AG09309 (cell line): Measurements from ENCODE around the gene GPR142.

Source experiments
- DNase-seq: peaks from one replicate; pipeline ENCODE4 v3.0.0-alpha.2; 2010; ENCODE audit warnings: low read depth
- H3K4me3 ChIP-seq: 2 replicates; pipeline ENCODE4 v1.5.1; 2011; ENCODE audit warnings: mild to moderate bottlenecking, low read depth, low read length, moderate library complexity; ENCODE audit not compliant: control insufficient read depth
- CTCF ChIP-seq: IDR thresholded peaks from 2 replicates; pipeline ENCODE4 v1.5.1; 2011; ENCODE audit warnings: mild to moderate bottlenecking, low read depth, low read length, inconsistent platforms; ENCODE audit not compliant: insufficient read depth, control insufficient read depth; ENCODE audit errors: missing control alignments

Gene GPR142

DNA sequence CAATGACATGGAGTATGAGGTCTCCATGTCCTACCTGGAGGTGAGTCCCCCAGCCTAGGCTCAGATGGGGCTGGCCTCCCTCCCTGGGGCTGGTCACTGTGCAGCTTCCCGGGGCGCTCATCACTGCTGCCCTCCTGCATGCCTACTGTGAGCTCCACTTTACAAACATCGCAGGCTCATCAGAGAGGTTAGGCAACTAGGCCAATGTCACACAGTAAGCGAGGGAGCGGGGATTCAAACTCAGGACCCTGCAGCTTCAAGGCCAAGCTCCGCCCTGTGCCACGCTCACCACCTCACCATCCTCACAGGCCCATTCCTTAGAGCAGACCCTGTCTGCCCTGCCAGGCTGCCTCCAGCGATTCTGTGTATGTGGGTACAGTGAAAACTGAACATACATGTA lies 24.2 kb upstream of the GPR142 start:
- no peak for DNase-seq
- H3K4me3 ChIP-seq, result no peak overlapping the region
- no peak for TF ChIP-seq CTCF

DNA sequence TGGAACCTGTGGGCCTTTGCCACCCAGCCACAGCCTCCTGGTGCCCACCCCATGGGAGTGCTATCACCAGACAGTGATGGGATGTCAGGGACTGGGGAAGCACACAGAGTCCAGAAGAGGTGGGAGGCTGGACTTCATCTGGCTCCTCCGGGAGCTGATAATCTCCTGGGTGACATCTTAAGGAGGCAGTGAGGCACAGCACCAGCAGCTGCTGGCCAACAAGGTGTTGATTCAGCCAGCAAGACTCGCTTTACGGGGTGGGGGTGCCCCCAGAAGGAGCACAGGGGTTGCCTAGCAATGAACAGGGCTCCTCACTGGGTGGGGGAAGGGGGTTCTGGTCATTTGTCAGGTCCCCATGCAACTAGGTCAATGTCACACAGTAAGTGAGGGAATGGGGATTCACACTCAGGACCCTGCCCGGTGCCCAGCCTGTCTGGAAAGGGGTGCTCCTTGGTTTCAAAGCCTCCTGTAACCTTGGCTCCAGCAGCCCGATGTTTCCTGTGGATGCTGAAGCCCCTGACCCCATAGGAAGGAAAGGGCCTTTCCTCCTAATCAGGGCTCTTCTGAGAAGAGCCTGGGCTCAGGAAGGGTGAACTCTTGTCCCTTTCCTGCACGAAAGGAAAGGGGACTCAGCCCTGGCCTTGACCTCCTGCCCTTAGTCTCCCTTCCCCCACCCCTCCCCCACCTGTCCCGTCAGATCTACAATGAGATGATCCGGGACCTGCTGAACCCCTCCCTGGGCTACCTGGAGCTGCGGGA lies 23.6 kb upstream of the GPR142 start:
- DNase-seq, result no peak
- H3K4me3 ChIP-seq, result no peak overlapping the region
- no peak for TF ChIP-seq CTCF

GRCh38 chr17:74344658-74345057 lies 22.6 kb upstream of the GPR142 start:
- TF ChIP-seq CTCF, result no peak
- no peak overlapping the region for H3K4me3 ChIP-seq
- no peak for DNase-seq

DNA sequence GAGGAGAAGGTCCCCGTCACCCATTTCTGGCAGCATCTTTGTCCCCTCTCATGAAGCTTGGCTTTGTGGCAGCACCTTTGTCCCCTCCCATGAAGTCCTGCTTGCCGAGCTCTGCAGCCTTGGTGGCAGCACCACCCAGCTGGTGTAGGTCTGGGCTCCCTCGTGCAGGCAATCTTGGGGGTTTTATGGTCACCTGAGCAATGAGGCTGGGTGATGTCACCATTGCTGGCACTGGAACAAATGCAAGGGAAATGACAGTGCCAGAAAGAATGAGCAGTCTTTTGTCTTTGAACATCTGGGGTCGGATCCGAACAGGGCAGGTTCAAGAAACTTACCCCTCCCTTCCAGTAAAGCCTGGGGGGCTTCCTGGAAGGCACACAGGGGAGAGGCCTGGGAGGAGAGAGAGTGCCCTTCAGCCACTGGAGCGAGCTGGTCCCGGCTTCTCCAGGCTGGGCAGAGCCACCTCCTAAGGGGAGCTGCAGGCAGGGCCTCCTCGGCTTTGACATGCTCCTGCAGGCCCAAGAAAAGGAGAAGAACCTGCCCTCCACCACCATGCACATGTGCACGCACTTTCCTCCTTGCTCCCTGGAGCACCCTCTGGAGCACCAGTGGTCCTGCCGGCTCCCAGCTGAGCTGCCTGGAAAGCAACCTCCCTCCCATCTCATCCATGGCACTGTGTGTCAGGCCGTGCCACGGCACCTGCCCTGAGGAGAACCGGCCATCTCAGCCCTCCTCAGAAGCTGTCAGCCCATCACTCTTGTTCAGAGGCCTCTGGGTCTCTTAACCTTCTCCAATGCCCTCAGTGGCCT lies 21.7 kb upstream of the GPR142 start:
- TF ChIP-seq CTCF, result no peak
- no peak overlapping the region for H3K4me3 ChIP-seq
- no peak for DNase-seq

DNA sequence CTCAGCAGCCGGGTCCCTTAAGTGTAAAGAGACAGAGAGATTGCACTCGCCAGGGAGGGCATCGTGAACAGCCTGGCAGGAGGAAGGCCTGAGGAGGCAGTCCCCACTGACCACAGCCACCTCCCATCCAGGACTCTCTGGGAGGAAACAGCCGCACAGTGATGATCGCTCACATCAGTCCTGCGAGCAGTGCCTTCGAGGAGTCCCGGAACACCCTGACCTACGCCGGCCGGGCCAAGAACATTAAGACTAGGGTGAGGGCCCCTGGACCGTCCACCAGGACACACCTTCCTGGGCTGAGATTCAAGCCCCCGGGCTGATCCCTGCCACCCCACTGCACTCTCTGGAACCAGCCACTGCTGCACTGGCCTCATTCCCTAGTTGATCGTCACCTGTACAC lies 19.7 kb upstream of the GPR142 start:
- no peak for TF ChIP-seq CTCF
- DNase-seq, result no peak

DNA sequence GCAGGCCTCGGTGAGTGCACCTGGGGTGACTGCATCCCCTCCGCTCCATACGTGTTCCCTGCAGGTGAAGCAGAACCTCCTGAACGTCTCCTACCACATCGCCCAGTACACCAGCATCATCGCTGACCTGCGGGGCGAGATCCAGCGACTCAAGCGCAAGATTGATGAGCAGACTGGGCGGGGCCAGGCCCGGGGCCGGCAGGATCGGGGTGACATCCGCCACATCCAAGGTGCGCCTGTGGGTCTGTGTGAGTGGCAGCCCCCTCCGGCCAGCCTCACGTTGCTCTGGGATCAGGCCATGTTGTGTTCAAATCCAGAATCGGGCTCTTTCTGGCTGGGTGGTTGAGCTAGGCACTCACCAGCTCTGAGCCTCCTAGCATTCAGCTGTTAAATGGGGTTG lies 18.2 kb upstream of the GPR142 start:
- H3K4me3 ChIP-seq, result no peak overlapping the region
- no peak for DNase-seq
- no peak for TF ChIP-seq CTCF

More for the DNA sequence above, 19.7 kb upstream of the GPR142 start:
- no peak overlapping the region for H3K4me3 ChIP-seq

DNA sequence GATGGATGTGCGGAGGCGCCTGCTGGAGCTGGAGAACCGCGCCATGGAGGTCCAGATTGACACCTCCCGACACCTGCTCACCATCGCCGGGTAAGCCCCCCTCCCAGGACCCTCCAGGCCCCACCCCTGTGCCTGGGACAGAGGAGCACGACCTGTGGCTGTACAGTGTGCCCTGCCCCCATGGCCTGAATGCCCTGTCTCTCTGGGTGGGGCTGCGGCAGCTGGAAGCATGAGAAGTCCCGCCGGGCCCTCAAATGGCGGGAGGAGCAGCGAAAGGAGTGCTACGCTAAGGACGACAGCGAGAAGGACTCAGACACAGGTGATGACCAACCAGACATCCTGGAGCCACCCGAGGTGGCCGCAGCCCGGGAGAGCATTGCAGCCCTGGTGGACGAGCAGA lies 16.8 kb upstream of the GPR142 start:
- no peak for TF ChIP-seq CTCF
- DNase-seq, result no peak
- H3K4me3 ChIP-seq, result no peak overlapping the region
